HG02759 (cell line): Measurements from ENCODE around the gene CSK.

ENCODE experiments used
- ATAC-seq: cut with Tn5 transposase; IDR thresholded peaks from one replicate; pipeline ENCODE4 v1.9.1; 2021; ENCODE audit warnings: mild to moderate bottlenecking, moderate library complexity; ENCODE audit not compliant: unreplicated experiment

Gene CSK

GRCh38 chr15:74799856-74800558, 18.1 kb downstream of the CSK start:
- ATAC-seq, result peak; percentile 73

GRCh38 chr15:74800559-74801094, 18.7 kb downstream of the CSK start:
- no peak for ATAC-seq

- no peak for ATAC-seq
These were observed 19.6 kb downstream of the CSK start for GRCh38 chr15:74801311-74801997.

GRCh38 chr15:74802290-74802689, 20.4 kb downstream of the CSK start:
- ATAC-seq, result no peak

DNA sequence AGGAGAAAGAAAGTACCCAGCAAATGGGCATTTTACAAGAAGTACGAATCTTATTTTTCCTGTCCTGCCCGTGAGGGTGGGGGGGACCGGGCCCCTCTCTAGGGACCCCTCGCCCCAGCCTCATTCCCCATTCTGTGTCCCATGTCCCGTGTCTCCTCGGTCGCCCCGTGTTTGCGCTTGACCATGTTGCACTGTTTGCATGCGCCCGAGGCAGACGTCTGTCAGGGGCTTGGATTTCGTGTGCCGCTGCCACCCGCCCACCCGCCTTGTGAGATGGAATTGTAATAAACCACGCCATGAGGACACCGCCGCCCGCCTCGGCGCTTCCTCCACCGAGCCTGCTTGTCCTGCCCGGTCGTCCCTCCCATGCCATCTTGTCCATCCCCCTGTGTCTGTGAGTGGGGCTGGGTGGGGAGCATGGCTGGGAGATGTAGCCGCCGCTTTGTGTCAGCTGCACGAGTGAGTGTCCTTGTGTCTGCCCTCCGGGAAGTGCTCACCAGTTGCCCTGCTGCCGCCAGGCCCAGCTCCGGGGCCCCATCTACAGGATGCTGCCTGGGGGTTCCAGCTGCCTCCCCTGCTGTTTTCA, 21.1 kb downstream of the CSK start:
- no peak for ATAC-seq

GRCh38 chr15:74804935-74805334, 23.1 kb downstream of the CSK start:
- no peak for ATAC-seq

DNA sequence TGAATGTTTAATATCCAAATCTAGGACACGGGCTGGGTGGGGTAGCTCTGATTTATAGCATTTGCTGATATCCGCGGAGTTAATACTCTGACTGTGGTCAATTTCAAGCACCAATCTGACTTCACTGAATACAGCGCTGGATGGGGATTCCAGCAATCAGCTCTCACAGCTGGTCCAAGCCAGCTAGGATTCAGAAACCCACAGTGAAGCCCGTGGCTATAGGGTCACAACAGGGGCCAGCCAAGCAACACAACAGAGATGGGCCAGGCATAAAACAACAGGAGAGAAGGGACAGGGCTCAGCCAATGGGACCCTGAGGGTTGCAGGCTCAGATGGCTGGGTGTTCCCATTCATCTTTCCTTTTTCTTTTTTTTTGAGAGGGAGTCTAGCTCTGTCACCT, 25.4 kb downstream of the CSK start:
- ATAC-seq, result no peak

GRCh38 chr15:74808078-74808839, 26.4 kb downstream of the CSK start:
- no peak for ATAC-seq

GRCh38 chr15:74808840-74809229, 27.0 kb downstream of the CSK start:
- no peak for ATAC-seq

GRCh38 chr15:74809242-74809641, 27.4 kb downstream of the CSK start:
- no peak for ATAC-seq

GRCh38 chr15:74809956-74810355, 28.1 kb downstream of the CSK start:
- ATAC-seq, result no peak

DNA sequence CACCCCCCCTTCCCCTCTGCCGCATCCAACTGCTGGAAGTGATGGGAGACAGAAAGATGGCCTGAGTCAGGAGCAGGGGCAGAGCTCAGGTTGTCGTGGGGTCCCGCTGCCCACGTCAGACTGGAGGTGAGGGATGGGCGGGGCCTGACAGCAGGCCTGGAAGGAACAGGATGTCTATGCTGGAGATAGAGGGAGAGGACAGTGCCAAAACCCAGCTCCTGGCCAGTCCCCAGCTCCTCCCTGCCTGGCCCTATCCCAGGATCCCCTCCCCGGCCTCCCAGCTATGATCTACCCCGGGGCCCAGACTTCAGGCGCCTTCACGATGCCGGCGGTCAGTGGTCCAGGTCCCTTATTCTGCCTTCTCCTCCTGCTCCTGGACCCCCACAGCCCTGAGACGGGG, 30.7 kb downstream of the CSK start, which contains the start of gene LMAN1L:
LMAN1L (plus strand) TSS at position 303 of the 400 bp plus-strand sequence; CDS start at position 323, 20 bp downstream.
- no peak for ATAC-seq

DNA sequence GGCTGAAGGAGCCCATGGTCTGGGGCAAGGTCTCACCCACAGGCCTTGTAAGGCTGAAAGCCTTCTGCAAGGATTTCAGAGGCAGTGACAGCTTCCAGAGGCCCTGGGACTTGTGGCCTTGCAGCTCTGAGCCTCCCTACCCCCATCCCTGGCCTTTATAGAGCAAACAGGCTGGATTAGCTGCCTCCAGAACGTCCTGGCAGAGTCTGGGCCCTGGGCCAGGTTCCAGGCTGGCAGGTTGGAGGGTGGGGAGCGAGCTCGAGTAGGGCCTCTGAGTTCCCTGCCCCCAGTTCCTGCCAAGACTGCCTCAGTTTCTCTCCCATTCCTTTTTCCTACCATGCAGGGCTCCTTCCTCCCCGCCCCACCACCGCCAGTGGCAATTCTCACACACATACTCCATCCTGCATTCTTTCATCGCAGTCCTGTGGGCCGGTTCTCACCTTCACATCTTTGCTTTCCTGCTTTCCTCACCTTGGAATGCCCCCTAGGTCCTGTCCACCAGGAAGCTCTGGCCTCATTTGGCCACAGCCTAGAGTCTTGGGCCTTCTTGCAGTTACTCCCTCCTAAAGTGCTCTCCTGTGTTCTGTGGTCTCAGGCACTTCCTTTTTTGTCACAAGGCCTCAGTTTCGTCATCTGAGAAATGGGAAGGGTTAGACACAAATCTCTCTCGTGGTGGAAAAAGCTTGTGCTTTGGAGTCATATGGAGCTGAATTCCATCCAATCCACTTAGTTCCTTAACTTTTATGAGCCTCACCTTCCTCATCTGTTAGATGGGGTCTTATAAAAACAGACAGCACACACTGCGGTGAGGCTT, 33.4 kb downstream of the CSK start:
- no peak for ATAC-seq

DNA sequence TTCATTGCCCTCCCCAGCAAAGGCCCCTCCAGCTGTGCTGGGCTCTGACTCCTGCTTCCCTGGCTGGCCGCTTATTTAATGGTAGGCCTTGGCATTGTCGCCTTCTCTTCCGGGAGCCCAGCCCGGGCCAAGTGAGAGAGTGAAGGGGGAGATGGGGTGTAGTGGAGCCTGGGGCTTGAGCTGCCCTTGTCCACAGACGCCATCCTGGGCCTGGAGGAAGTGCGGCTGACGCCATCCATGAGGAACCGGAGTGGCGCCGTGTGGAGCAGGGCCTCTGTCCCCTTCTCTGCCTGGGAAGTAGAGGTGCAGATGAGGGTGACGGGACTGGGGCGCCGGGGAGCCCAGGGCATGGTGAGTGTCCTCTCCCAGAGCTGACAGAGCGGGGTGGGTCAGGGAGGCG, 34.1 kb downstream of the CSK start:
- ATAC-seq, result no peak

GRCh38 chr15:74816624-74817369, 34.9 kb downstream of the CSK start:
- no peak for ATAC-seq

- no peak for ATAC-seq
These were observed 35.5 kb downstream of the CSK start for GRCh38 chr15:74817370-74817737.

- ATAC-seq, result no peak
These were observed 38.2 kb downstream of the CSK start for GRCh38 chr15:74820056-74820455.

DNA sequence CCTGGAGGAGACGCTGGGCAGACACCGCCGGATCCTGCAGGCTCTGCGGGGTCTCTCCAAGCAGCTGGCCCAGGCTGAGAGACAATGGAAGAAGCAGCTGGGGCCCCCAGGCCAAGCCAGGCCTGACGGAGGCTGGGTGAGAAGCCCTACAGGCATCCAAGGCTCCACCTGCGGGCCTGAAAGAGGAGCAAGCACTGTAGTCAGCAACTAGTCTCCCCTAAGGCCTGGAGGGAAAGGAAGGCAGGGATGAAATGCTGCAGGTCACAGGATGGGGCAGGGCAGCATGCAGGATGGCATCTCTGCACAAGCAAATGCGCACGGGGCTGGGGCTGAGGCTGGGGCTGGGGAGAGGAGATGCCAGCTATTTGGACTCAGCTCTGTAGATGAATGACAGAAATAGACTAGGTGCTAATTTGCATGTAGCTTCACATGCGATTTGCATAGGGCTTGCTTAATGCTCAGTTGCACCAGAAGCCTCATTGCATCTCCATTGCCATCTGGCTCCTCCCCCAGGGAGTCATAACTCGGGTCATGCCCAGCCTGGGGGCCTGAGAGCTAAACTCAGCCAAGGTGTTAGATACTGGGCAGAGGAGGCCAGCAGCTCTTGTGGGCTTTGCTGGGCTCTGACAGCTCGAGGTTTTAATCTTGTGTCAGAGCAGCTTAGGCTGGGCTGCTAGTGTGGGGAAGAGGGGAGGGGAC, 39.4 kb downstream of the CSK start:
- ATAC-seq, result peak; percentile 68

- ATAC-seq, result no peak
These were observed 39.9 kb downstream of the CSK start for GRCh38 chr15:74821790-74822158.
